Stimulated activated CD8-positive, alpha-beta memory T cell treated with anti-CD3 and anti-CD28 coated beads, Interleukin-7, amount 100 ng/mL, for 48 hours (primary cell): Measurements from ENCODE around the gene KDM4B.
A peak's percentile ranks its signal among the peaks of the same experiment; 100 is the strongest.

Experiments
- DNase-seq, 2 donors: peaks; one replicate each; pipeline ENCODE4 v3.0.0-alpha.2; 2020; ENCODE audit warnings: low read depth in 1 of 2; ENCODE audit errors: extremely low read depth in 1 of 2

Gene KDM4B

DNA sequence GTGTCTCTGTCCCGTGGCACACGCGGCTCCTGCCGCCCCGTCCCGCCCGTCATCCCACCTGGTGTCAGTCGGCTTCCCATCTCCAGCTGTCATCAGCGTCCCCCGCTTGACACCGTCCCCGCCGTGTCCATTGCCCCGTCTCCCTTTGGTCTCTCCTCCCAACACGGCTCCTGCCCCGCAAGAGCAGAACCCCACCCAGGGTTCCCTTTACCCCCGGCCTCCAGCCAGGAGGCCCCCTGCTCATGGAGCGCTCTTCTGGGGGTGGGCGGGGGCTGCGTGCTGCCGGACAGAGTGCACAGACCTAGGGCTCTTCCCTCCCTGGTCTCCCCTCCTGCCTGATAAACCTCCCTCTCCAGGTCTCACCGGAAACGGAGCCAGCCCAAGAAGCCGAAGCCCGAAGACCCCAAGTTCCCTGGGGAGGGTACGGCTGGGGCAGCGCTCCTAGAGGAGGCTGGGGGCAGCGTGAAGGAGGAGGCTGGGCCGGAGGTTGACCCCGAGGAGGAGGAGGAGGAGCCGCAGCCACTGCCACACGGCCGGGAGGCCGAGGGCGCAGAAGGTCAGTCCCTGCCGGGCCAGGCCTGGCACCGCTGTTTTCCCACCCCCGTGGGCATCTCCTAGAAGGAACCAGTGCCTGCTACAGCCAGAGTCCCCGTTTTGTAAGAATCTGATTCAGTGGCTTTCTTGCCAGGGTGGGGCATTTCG lies 150.5 kb downstream of the KDM4B start:
- no peak for DNase-seq

DNA sequence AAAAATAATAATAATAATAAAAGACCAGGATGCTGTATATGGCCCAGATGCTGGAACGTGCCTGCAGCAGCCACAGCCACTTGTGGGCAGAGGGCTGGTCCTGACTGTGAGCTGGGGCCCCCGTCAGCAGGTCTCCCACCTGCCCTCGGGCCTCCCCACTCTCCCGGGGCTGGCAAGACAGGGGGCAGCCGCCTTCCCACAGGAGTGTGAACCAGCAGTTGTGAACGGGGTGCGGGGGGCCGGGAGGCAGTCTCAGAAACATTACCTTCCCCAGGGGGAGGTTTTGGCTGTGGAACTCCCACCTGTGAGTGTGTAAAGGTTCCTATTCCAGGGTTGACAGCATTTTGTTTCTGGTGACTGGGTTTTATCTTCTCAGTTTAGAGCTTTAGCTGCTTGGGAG lies 151.4 kb downstream of the KDM4B start:
- DNase-seq, result no peak

DNA sequence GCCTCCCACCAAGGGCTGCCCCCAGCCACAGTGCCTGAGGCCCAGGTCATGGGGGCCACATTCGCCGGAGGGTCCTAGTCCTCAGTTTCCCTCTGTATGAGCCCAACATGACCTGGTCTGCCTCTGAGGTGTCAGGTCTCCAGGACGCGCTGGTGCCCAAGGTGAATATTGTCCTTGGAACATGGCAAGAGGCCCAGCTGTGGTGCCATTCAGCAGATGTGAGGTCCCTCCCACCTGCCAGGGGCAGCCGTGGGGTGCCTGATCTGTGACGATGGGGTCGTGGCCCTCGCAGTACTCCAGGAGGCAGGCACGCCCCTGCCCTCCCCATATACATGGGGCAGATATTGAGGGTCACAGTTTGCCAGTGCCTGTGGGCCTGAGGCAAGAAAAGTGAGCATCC lies 151.9 kb downstream of the KDM4B start:
- DNase-seq, result no peak

DNA sequence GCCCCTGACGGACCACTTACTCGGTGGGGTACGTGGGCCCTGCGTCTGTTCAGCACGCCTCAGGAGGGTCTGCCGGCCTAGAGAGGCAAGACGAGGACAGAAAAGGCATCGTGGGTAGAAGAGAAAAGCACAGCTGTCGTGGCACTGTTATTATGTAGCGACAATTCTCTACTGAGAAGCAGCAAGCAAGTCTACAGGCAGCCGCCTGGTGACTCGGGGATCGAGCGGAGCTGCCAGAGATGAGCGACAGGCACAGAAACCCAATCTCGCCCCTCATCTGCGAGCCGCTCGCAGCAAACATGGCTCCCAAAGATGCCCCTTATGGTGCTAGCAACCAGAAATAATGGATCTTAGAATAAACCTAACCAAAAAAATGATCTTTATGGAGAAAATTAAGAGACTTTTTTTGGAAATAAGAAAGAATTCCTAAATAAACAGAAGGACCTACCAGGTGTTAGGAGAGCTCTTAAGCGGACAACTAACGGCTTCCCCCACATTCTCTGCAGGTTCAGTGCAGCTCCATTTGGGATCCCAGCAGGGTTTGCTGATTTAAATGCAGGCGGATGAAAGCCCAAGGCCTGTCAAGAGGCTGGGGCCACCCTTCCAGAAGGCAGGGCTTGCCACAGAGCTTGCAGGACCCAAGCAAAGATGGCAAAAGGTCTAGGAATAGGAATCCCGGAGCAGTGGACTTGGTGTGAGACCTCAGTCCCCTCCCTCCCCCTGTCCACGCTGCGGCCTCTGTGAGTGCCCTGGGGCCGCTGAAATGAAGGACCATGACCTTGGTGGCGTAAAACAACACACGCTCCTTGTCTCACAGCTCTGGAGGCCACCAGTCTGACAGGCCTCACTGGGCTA lies 152.6 kb downstream of the KDM4B start:
- DNase-seq, result no peak

DNA sequence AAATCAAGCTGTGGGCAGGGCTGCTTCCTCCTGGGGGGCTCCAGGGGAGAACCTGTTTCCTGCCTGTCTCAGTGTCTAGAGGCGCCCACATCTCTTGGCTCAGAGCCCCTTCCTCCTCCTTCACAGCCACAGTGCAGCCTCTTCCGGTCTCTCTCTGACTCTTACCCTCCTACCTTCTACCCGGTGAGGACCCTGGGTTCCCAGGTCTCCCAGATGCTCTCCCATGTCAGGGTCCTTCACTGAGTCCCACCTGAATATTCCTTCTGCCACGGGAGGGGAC lies 153.1 kb downstream of the KDM4B start:
- DNase-seq, result no peak

- no peak for DNase-seq
These were observed 153.9 kb downstream of the KDM4B start for GRCh38 chr19:5122671-5123409.

GRCh38 chr19:5123646-5124045 lies 154.7 kb downstream of the KDM4B start:
- no peak for DNase-seq

GRCh38 chr19:5124111-5124855 lies 155.4 kb downstream of the KDM4B start:
- DNase-seq, result no peak

- no peak for DNase-seq
These were observed 156.5 kb downstream of the KDM4B start for GRCh38 chr19:5125376-5125775.

- DNase-seq, result no peak
These were observed 157.0 kb downstream of the KDM4B start for GRCh38 chr19:5125797-5126497.

- DNase-seq, result no peak
These were observed 157.7 kb downstream of the KDM4B start for GRCh38 chr19:5126498-5127223.

GRCh38 chr19:5127717-5128116 lies 158.8 kb downstream of the KDM4B start:
- no peak for DNase-seq

DNA sequence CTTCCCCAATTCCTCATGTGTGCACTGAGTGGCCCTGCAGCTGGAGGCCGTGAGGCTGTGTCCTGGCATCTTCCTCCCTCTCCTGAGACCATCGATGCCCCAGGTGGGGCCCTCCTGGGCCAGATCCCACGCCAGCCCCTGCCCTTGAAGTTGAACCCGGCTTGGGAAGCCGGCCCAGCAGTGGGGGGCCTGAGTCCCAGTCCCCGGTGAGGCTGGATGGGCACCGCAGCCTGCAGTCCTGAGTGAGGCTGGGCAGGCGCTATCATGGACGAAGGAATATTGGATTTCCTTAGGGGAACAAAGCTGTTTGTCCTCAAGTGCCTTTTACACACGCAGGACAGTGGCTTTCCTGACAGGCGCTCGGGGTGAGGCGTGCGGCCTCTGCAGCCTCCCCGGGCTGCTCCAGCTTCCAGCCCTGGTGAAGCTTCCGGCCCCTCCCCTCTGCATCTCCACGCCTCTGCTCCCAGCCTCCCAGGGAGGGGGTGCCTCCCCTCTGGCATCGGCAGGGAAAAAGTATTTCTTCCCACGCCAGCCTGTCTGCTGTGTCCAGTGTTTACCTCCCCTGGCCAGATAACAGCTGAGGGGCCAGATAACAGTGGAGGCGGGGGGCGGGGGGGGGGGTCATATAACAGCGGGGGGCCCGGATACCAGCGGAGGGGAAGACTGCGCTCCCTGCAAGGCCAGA lies 159.5 kb downstream of the KDM4B start:
- no peak for DNase-seq

DNA sequence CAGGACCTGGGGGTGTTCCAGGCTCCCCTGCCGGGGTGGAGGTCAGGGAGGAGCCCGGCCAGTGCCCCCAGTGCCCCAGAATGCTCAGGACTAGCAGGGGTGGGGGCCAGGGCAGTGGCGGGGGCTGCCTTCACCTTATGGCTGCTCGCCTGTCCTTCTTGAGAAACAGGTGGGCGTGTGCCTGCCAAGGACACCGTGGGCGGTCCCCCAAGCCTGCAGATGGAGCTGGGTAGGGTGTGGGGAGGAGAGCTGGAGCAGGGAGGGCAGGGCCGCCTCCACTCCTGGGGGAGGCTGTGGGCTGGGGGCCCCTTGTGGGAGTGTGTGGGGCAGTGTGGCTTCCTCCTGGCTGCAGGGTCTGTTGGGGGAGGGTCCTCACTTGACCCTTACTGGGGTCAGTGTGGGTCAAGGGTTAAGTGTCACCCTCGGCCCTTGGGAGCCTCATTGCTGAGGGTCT lies 160.1 kb downstream of the KDM4B start:
- no peak for DNase-seq

- no peak for DNase-seq
These were observed 160.8 kb downstream of the KDM4B start for GRCh38 chr19:5129691-5130090.

GRCh38 chr19:5130371-5131030 lies 161.6 kb downstream of the KDM4B start:
- peak in 1 of 2 donors; percentile 24 for DNase-seq

DNA sequence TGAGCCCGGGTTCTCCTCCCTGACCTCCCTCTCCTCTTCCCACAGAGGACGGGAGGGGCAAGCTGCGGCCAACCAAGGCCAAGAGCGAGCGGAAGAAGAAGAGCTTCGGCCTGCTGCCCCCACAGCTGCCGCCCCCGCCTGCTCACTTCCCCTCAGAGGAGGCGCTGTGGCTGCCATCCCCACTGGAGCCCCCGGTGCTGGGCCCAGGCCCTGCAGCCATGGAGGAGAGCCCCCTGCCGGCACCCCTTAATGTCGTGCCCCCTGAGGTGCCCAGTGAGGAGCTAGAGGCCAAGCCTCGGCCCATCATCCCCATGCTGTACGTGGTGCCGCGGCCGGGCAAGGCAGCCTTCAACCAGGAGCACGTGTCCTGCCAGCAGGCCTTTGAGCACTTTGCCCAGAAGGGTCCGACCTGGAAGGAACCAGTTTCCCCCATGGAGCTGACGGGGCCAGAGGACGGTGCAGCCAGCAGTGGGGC lies 162.2 kb downstream of the KDM4B start:
- DNase-seq, result no peak

DNA sequence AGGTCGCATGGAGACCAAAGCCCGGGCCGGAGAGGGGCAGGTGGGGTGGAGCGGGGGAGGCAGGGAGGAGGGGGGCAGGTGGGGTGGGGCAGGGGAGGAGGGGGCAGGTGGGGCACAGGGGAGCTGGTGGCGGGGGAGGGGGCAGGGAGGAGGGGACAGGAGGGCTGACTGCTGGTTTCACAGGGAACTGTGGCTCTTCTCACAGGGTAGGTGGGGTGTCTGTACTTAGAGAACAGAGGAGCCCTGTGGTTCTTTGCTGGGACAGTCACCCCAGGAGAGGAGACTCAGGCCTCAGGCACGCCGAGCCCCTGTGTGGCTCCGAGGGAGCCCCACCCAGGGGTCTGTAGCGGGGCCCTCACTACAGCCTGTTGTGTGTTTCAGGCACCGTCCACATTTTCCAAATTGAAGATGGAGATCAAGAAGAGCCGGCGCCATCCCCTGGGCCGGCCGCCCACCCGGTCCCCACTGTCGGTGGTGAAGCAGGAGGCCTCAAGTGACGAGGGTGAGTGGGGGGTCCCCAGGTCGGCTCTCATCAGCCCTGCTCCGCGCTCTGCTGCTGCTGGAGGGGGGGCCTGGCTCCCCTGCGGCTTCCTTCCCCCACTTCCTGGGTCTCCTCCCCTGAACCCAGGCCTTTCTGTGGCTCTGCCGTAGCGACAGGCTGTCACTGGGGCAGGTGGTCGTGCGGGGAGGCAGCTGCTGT lies 162.7 kb downstream of the KDM4B start:
- no peak for DNase-seq
